H9 (cell line): ENCODE measurements around the gene TNIP2. TPM values are rescaled to one million over a fixed set of nuclear protein-coding genes. Genes with fewer than 3 reads are reported as not detected.

Experiments used
- DNase-seq: peaks from one replicate; pipeline ENCODE4 v3.0.0-alpha.2; 2017
- H2AFZ ChIP-seq: one replicate; pipeline ENCODE4 v1.6.1; 2013; ENCODE audit warnings: mild to moderate bottlenecking, low read length, control low read depth, moderate library complexity
- H2AK5ac ChIP-seq: 2 replicates; pipeline ENCODE4 v1.6.1; 2013; ENCODE audit warnings: low read length, control low read depth, mixed read lengths; ENCODE audit not compliant: insufficient read length
- H2BK120ac ChIP-seq: one replicate; pipeline ENCODE4 v1.6.1; 2013; ENCODE audit warnings: low read depth, mild to moderate bottlenecking, low read length, control low read depth, inconsistent platforms; ENCODE audit not compliant: poor library complexity, severe bottlenecking
- H2BK12ac ChIP-seq: 2 replicates; pipeline ENCODE4 v1.6.1; 2013; ENCODE audit warnings: low read length, control low read depth, mixed read lengths, low read depth; ENCODE audit not compliant: insufficient read length
- H2BK15ac ChIP-seq: 2 replicates; pipeline ENCODE4 v1.6.1; 2013; ENCODE audit warnings: low read depth, low read length, control low read depth
- H2BK20ac ChIP-seq: one replicate; pipeline ENCODE4 v1.6.1; 2013; ENCODE audit warnings: low read depth, mild to moderate bottlenecking, low read length, control low read depth, inconsistent platforms; ENCODE audit not compliant: poor library complexity, severe bottlenecking
- H2BK5ac ChIP-seq: 2 replicates; pipeline ENCODE4 v1.6.1; 2013; ENCODE audit warnings: low read length, control low read depth, mixed read lengths; ENCODE audit not compliant: insufficient read length
- H3K14ac ChIP-seq: 2 replicates; pipeline ENCODE4 v1.6.1; 2013; ENCODE audit warnings: low read length, control low read depth; ENCODE audit not compliant: insufficient read depth
- H3K18ac ChIP-seq: 2 replicates; pipeline ENCODE4 v1.6.1; 2013; ENCODE audit warnings: low read depth, mild to moderate bottlenecking, mixed read lengths, low read length, control low read depth; ENCODE audit not compliant: insufficient read length
- H3K23ac ChIP-seq: 2 replicates; pipeline ENCODE4 v1.6.1; 2013; ENCODE audit warnings: low read length, control low read depth, mixed read lengths, low read depth; ENCODE audit not compliant: insufficient read length
- H3K23me2 ChIP-seq: 2 replicates; pipeline ENCODE4 v1.6.1; 2013; ENCODE audit warnings: low read depth, mild to moderate bottlenecking, mixed read lengths, low read length, control low read depth; ENCODE audit not compliant: insufficient read length, poor library complexity, severe bottlenecking
- H3K27ac ChIP-seq: 2 replicates; pipeline ENCODE4 v1.5.1; 2013; ENCODE audit warnings: low read length, control low read depth, mixed read lengths, low read depth; ENCODE audit not compliant: insufficient read length
- H3K27me3 ChIP-seq: 2 replicates; pipeline ENCODE4 v1.6.1; 2013; ENCODE audit warnings: low read length, control low read depth, inconsistent platforms; ENCODE audit not compliant: insufficient read depth
- H3K4ac ChIP-seq: 2 replicates; pipeline ENCODE4 v1.6.1; 2013; ENCODE audit warnings: low read depth, mild to moderate bottlenecking, control low read depth, inconsistent platforms, low read length, moderate library complexity
- H3K4me1 ChIP-seq: 2 replicates; pipeline ENCODE4 v1.6.1; 2013; ENCODE audit warnings: low read length, control low read depth, inconsistent platforms; ENCODE audit not compliant: insufficient read depth
- H3K4me2 ChIP-seq: 2 replicates; pipeline ENCODE4 v1.6.1; 2013; ENCODE audit warnings: low read length, control low read depth, mixed read lengths; ENCODE audit not compliant: insufficient read length, insufficient read depth
- H3K56ac ChIP-seq: 2 replicates; pipeline ENCODE4 v1.6.1; 2013; ENCODE audit warnings: low read depth, mild to moderate bottlenecking, mixed read lengths, low read length, control low read depth; ENCODE audit not compliant: insufficient read length
- H3K79me1 ChIP-seq: 2 replicates; pipeline ENCODE4 v1.6.1; 2013; ENCODE audit warnings: low read depth, mild to moderate bottlenecking, moderate library complexity, low read length, control low read depth, inconsistent platforms; ENCODE audit not compliant: insufficient read depth, poor library complexity, severe bottlenecking
- H3K79me2 ChIP-seq: 2 replicates; pipeline ENCODE4 v1.6.1; 2013; ENCODE audit warnings: low read length, control low read depth, inconsistent platforms; ENCODE audit not compliant: insufficient read depth
- H3K9ac ChIP-seq: 2 replicates; pipeline ENCODE4 v1.6.1; 2013; ENCODE audit warnings: low read length, control low read depth, mixed read lengths; ENCODE audit not compliant: insufficient read length; ENCODE audit errors: extremely low read depth
- H3K9me3 ChIP-seq: one replicate; pipeline ENCODE4 v1.6.1; 2013; ENCODE audit warnings: low read depth, low read length, inconsistent platforms; ENCODE audit not compliant: control insufficient read depth
- H3T11ph ChIP-seq: one replicate; pipeline ENCODE4 v1.6.1; 2013; ENCODE audit warnings: mild to moderate bottlenecking, low read length, control low read depth, inconsistent platforms
- H4K20me1 ChIP-seq: one replicate; pipeline ENCODE4 v1.6.1; 2013; ENCODE audit not compliant: control insufficient read depth, insufficient read length, insufficient read depth
- H4K5ac ChIP-seq: 2 replicates; pipeline ENCODE4 v1.6.1; 2013; ENCODE audit warnings: low read depth, mild to moderate bottlenecking, mixed read lengths, low read length, control low read depth; ENCODE audit not compliant: insufficient read length
- H4K8ac ChIP-seq: replicated peaks from 2 replicates; pipeline ENCODE4 v1.6.1; 2013; ENCODE audit warnings: low read length, control low read depth, mixed read lengths, low read depth; ENCODE audit not compliant: insufficient read length
- H4K91ac ChIP-seq: 2 replicates; pipeline ENCODE4 v1.6.1; 2013; ENCODE audit warnings: low read depth, mild to moderate bottlenecking, moderate library complexity, mixed read lengths, low read length, control low read depth; ENCODE audit not compliant: insufficient read length
- H3K27ac Mint-ChIP-seq, 3 experiments: 2 replicates in 2 of 3; 3 replicates in 1 of 3; pipeline ENCODE4 v1.8.0; 2020 to 2021; ENCODE audit warnings: mixed read lengths in 3 of 3, mild to moderate bottlenecking in 1 of 3, moderate library complexity in 1 of 3
- H3K27me3 Mint-ChIP-seq: 2 replicates; pipeline ENCODE4 v1.8.0; 2021; ENCODE audit warnings: low read depth, mild to moderate bottlenecking, moderate library complexity, mixed read lengths
- H3K36me3 Mint-ChIP-seq, 3 experiments: 2 replicates in 2 of 3; 3 replicates in 1 of 3; pipeline ENCODE4 v1.8.0; 2020 to 2021; ENCODE audit warnings: low read depth in 3 of 3, mixed read lengths in 3 of 3; ENCODE audit not compliant: insufficient read depth in 1 of 3
- H3K4me1 Mint-ChIP-seq, 2 experiments: 2 replicates each; pipeline ENCODE4 v1.8.0; 2020; ENCODE audit warnings: mixed read lengths in 2 of 2
- H3K4me3 Mint-ChIP-seq, 2 experiments: 2 replicates in 1 of 2; 3 replicates in 1 of 2; pipeline ENCODE4 v1.8.0; 2020 to 2021; ENCODE audit warnings: mild to moderate bottlenecking in 2 of 2, mixed read lengths in 2 of 2, moderate library complexity in 1 of 2
- H3K9me3 Mint-ChIP-seq, 2 experiments: 2 replicates in 1 of 2; 3 replicates in 1 of 2; pipeline ENCODE4 v1.8.0; 2020; ENCODE audit warnings: mild to moderate bottlenecking in 2 of 2, mixed read lengths in 2 of 2, moderate library complexity in 1 of 2
- WGBS: extraction: QIAGEN DNeasy Blood & Tissue Kit; methylation state at CpG from one replicate; pipeline ENCODE4 v1.1.7; 2013; ENCODE audit warnings: missing lambda C conversion rate, low lambda C conversion rate, mixed read lengths; ENCODE audit not compliant: insufficient read length; ENCODE audit errors: extremely low coverage; 5-methylcytosine and 5-hydroxymethylcytosine counted together
- total RNA-seq: library from RNA; stranded (reverse); gene quantifications from 2 replicates; pipeline ENCODE4 v1.2.1, GENCODE V29; 2021
- TF ChIP-seq, protein P1 (sequence below): fragments of 200-600 bp; sonication (generic); conservative IDR thresholded peaks from 3 replicates; pipeline ENCODE4 v1.8.0; 2021; ENCODE audit warnings: antibody characterized with exemption, mild to moderate bottlenecking

TNIP2 gene
- total RNA-seq, 1 experiment from 2014 or later, result 44.7 TPM

DNA sequence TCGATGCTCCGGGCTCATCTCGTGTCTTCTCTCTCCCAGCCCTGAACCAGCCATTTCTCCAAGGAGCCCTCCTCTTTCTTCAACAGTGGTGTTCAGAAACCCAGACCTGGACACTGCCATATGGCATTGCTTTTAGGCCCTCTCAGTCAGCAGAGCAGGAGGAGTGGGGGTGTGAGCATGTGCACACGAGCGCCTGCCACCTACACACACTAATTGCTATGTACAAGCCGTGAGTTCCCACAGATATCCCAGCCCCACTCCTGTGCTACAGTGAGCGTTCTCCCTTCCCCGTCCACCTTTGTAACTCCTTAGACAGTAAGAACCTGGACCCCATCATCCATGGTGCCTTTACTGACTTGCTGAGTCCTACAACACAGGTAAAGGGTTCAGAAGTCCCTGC is 53.8 kb downstream of the TNIP2 start:
- H3K4me1 Mint-ChIP-seq, result no peaks in the 10 kb centered on the region
- H4K20me1 ChIP-seq, result no peaks in the 10 kb centered on the region
- DNase-seq, result no peak
- H3K14ac ChIP-seq, result no peak overlapping the region
- H2BK12ac ChIP-seq, result no peak overlapping the region
- no peak overlapping the region for H3K56ac ChIP-seq
- WGBS, result no CpG with 5 or more reads among the region's 8 CpGs
- H3K9me3 Mint-ChIP-seq, result no peaks in the 10 kb centered on the region
- peak overlapping the region in 1 of 3 experiments; percentile 66; a peak in 2 of 7 replicates for H3K27ac Mint-ChIP-seq
- H3K27me3 ChIP-seq, result no peaks in the 10 kb centered on the region
- H3K27ac ChIP-seq, result no peak overlapping the region
- no peak overlapping the region for H2BK15ac ChIP-seq
- no peak overlapping the region for H3K18ac ChIP-seq
- no peak overlapping the region for H3K4me3 Mint-ChIP-seq
- no peak overlapping the region for H2BK5ac ChIP-seq
- no peak overlapping the region for H4K8ac ChIP-seq
- H4K5ac ChIP-seq, result no peak overlapping the region
- no peak overlapping the region for H2AK5ac ChIP-seq
- no peaks in the 10 kb centered on the region for H3K9me3 ChIP-seq
- no peak overlapping the region for H4K91ac ChIP-seq
- H3K79me1 ChIP-seq, result no peaks in the 10 kb centered on the region
- no peaks in the 10 kb centered on the region for H3K27me3 Mint-ChIP-seq
- H3T11ph ChIP-seq, result no peak overlapping the region
- no peak overlapping the region for H2BK20ac ChIP-seq
- no peaks in the 10 kb centered on the region for H3K79me2 ChIP-seq
- no peak overlapping the region for H2AFZ ChIP-seq
- TF ChIP-seq, protein P1, sequence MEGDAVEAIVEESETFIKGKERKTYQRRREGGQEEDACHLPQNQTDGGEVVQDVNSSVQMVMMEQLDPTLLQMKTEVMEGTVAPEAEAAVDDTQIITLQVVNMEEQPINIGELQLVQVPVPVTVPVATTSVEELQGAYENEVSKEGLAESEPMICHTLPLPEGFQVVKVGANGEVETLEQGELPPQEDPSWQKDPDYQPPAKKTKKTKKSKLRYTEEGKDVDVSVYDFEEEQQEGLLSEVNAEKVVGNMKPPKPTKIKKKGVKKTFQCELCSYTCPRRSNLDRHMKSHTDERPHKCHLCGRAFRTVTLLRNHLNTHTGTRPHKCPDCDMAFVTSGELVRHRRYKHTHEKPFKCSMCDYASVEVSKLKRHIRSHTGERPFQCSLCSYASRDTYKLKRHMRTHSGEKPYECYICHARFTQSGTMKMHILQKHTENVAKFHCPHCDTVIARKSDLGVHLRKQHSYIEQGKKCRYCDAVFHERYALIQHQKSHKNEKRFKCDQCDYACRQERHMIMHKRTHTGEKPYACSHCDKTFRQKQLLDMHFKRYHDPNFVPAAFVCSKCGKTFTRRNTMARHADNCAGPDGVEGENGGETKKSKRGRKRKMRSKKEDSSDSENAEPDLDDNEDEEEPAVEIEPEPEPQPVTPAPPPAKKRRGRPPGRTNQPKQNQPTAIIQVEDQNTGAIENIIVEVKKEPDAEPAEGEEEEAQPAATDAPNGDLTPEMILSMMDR, result no peak
- peaks cover 31 to 86% (median 78%) of the 10 kb centered on the region in 3 experiments; a peak in 6 of 7 replicates for H3K36me3 Mint-ChIP-seq
- no peak overlapping the region for H3K9ac ChIP-seq
- no peak overlapping the region for H3K23ac ChIP-seq
- H3K23me2 ChIP-seq, result no peaks in the 10 kb centered on the region
- no peak overlapping the region for H2BK120ac ChIP-seq
- no peak overlapping the region for H3K4me2 ChIP-seq
- no peak overlapping the region for H3K4ac ChIP-seq
- H3K4me1 ChIP-seq, result no peaks in the 10 kb centered on the region
